Loucy (cell line): Measurements from ENCODE around the gene SH3RF3.

ENCODE experiments used
- CTCF ChIP-seq: fragments of 200-600 bp; sonication (generic); conservative IDR thresholded peaks from 2 replicates; pipeline ENCODE4 v1.5.1; 2014; ENCODE audit warnings: mild to moderate bottlenecking, antibody characterized with exemption, low read length
- EZH2phosphoT487 ChIP-seq: fragments of 200-600 bp; IDR thresholded peaks from 2 replicates; pipeline ENCODE4 v1.6.1; 2018; ENCODE audit warnings: antibody characterized with exemption, mild to moderate bottlenecking, moderate library complexity, borderline replicate concordance

- TF ChIP-seq CTCF (no peak), EZH2phosphoT487 (no peak)
These were observed 20.3 kb upstream of the SH3RF3 start for GRCh38 chr2:109108740-109109139.
